ENCODE measurements around the gene B3GALT6.

DNA sequence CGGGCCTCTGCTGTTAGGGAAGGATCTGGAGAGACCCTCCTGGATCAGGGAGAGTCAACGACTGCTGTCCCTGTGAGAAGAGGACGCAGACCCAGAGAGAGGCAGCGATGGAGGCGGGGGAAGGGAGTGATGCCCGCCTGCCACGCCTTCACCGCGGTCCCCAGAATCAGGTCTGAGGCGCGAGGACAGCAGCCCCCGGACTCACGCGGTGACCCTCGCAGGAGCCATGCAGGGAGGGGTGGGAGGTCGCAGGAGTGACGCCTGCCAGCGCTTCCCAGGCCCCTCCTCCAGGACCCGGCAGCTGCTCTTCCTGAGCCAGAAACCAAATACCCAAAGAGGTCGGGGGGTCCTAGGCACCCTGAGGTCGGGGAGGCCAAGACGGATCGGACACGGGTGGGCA, 11.8 kb upstream of the B3GALT6 start:
- TF ChIP-seq, protein P1, sequence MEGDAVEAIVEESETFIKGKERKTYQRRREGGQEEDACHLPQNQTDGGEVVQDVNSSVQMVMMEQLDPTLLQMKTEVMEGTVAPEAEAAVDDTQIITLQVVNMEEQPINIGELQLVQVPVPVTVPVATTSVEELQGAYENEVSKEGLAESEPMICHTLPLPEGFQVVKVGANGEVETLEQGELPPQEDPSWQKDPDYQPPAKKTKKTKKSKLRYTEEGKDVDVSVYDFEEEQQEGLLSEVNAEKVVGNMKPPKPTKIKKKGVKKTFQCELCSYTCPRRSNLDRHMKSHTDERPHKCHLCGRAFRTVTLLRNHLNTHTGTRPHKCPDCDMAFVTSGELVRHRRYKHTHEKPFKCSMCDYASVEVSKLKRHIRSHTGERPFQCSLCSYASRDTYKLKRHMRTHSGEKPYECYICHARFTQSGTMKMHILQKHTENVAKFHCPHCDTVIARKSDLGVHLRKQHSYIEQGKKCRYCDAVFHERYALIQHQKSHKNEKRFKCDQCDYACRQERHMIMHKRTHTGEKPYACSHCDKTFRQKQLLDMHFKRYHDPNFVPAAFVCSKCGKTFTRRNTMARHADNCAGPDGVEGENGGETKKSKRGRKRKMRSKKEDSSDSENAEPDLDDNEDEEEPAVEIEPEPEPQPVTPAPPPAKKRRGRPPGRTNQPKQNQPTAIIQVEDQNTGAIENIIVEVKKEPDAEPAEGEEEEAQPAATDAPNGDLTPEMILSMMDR (IDR thresholded peaks at IDR 0.05), result no peak
- TF ChIP-seq NR2C2 (CRISPR knock-in tag; IDR thresholded peaks at IDR 0.05) (no peak), NFE2L1 (CRISPR knock-in tag; IDR thresholded peaks at IDR 0.05) (no peak), NR1H2 (CRISPR knock-in tag; IDR thresholded peaks at IDR 0.05) (no peak), SMAD4 (CRISPR knock-in tag; IDR thresholded peaks at IDR 0.05) (no peak)
- TF ChIP-seq, protein P2, sequence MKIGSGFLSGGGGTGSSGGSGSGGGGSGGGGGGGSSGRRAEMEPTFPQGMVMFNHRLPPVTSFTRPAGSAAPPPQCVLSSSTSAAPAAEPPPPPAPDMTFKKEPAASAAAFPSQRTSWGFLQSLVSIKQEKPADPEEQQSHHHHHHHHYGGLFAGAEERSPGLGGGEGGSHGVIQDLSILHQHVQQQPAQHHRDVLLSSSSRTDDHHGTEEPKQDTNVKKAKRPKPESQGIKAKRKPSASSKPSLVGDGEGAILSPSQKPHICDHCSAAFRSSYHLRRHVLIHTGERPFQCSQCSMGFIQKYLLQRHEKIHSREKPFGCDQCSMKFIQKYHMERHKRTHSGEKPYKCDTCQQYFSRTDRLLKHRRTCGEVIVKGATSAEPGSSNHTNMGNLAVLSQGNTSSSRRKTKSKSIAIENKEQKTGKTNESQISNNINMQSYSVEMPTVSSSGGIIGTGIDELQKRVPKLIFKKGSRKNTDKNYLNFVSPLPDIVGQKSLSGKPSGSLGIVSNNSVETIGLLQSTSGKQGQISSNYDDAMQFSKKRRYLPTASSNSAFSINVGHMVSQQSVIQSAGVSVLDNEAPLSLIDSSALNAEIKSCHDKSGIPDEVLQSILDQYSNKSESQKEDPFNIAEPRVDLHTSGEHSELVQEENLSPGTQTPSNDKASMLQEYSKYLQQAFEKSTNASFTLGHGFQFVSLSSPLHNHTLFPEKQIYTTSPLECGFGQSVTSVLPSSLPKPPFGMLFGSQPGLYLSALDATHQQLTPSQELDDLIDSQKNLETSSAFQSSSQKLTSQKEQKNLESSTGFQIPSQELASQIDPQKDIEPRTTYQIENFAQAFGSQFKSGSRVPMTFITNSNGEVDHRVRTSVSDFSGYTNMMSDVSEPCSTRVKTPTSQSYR (CRISPR knock-in tag; IDR thresholded peaks at IDR 0.05), result no peak
- TF ChIP-seq, protein P3, sequence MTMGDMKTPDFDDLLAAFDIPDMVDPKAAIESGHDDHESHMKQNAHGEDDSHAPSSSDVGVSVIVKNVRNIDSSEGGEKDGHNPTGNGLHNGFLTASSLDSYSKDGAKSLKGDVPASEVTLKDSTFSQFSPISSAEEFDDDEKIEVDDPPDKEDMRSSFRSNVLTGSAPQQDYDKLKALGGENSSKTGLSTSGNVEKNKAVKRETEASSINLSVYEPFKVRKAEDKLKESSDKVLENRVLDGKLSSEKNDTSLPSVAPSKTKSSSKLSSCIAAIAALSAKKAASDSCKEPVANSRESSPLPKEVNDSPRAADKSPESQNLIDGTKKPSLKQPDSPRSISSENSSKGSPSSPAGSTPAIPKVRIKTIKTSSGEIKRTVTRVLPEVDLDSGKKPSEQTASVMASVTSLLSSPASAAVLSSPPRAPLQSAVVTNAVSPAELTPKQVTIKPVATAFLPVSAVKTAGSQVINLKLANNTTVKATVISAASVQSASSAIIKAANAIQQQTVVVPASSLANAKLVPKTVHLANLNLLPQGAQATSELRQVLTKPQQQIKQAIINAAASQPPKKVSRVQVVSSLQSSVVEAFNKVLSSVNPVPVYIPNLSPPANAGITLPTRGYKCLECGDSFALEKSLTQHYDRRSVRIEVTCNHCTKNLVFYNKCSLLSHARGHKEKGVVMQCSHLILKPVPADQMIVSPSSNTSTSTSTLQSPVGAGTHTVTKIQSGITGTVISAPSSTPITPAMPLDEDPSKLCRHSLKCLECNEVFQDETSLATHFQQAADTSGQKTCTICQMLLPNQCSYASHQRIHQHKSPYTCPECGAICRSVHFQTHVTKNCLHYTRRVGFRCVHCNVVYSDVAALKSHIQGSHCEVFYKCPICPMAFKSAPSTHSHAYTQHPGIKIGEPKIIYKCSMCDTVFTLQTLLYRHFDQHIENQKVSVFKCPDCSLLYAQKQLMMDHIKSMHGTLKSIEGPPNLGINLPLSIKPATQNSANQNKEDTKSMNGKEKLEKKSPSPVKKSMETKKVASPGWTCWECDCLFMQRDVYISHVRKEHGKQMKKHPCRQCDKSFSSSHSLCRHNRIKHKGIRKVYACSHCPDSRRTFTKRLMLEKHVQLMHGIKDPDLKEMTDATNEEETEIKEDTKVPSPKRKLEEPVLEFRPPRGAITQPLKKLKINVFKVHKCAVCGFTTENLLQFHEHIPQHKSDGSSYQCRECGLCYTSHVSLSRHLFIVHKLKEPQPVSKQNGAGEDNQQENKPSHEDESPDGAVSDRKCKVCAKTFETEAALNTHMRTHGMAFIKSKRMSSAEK (CRISPR knock-in tag; IDR thresholded peaks at IDR 0.05; ENCODE audit: borderline replicate concordance), result no peak

Measured in WTC11 (cell line).